Vagina (tissue), 2 donors: ENCODE data around the gene ZC3H15. TPM values are rescaled to one million over a fixed set of nuclear protein-coding genes. Genes with fewer than 3 reads are reported as not detected.

Experiments
- DNase-seq, 2 donors: peaks; one replicate each; pipeline ENCODE4 v3.0.0-alpha.2; 2017; ENCODE audit errors: extremely low spot score in 2 of 2
- H3K27ac ChIP-seq: fragments of 200-600 bp; sonication (generic); one replicate; pipeline ENCODE4 v1.5.1; 2019
- H3K27me3 ChIP-seq: fragments of 200-600 bp; sonication (generic); one replicate; pipeline ENCODE4 v1.5.1; 2019
- H3K36me3 ChIP-seq, 2 donors: fragments of 200-600 bp; sonication (generic); one replicate each; pipeline ENCODE4 v1.5.1; 2017 to 2019
- H3K4me1 ChIP-seq: fragments of 200-600 bp; sonication (generic); one replicate; pipeline ENCODE4 v1.5.1; 2019
- H3K4me3 ChIP-seq, 2 donors: fragments of 200-600 bp; sonication (generic); 1 replicate in 1 of 2; 2 replicates in 1 of 2; pipeline ENCODE4 v1.5.1; 2016 to 2019
- H3K9me3 ChIP-seq: fragments of 200-600 bp; sonication (generic); one replicate; pipeline ENCODE4 v1.5.1; 2019
- POLR2A ChIP-seq, 2 donors: fragments of 450-650 bp; IDR thresholded peaks; one replicate each; pipeline ENCODE4 v1.6.1; 2017; ENCODE audit warnings: antibody characterized with exemption in 2 of 2, mild to moderate bottlenecking in 2 of 2, moderate library complexity in 2 of 2
- POLR2AphosphoS5 ChIP-seq, 2 donors: sonication (generic); formaldehyde crosslinking; IDR thresholded peaks; one replicate each; pipeline ENCODE4 v1.9.0; 2017; ENCODE audit warnings: antibody characterized with exemption in 2 of 2, mild to moderate bottlenecking in 2 of 2, low read depth in 1 of 2; ENCODE audit not compliant: insufficient read depth in 1 of 2
- intact Hi-C: fragments of 100-400 bp; cut with DNase I; formaldehyde crosslinking; loops from one replicate; pipeline ENCODE4 v1.15.1; 2023
- total RNA-seq: library from RNA; depleted of rRNA; stranded (reverse); fragments of >200 nt; gene quantifications from one replicate; pipeline ENCODE4 v1.2.3, GENCODE V29; 2016
- TF ChIP-seq, protein P1 (sequence below), 3 experiments: fragments of 450-650 bp in 2 of 3; fragments of 200-600 bp in 1 of 3; sonication (generic) in 1 of 3; IDR thresholded peaks; one replicate each; pipeline ENCODE4 v1.5.1; 2017 to 2019; ENCODE audit warnings: antibody characterized with exemption in 3 of 3, mild to moderate bottlenecking in 2 of 3, moderate library complexity in 2 of 3

ZC3H15 gene
- total RNA-seq, 1 donor from 2014 or later = 59.9 TPM

DNA sequence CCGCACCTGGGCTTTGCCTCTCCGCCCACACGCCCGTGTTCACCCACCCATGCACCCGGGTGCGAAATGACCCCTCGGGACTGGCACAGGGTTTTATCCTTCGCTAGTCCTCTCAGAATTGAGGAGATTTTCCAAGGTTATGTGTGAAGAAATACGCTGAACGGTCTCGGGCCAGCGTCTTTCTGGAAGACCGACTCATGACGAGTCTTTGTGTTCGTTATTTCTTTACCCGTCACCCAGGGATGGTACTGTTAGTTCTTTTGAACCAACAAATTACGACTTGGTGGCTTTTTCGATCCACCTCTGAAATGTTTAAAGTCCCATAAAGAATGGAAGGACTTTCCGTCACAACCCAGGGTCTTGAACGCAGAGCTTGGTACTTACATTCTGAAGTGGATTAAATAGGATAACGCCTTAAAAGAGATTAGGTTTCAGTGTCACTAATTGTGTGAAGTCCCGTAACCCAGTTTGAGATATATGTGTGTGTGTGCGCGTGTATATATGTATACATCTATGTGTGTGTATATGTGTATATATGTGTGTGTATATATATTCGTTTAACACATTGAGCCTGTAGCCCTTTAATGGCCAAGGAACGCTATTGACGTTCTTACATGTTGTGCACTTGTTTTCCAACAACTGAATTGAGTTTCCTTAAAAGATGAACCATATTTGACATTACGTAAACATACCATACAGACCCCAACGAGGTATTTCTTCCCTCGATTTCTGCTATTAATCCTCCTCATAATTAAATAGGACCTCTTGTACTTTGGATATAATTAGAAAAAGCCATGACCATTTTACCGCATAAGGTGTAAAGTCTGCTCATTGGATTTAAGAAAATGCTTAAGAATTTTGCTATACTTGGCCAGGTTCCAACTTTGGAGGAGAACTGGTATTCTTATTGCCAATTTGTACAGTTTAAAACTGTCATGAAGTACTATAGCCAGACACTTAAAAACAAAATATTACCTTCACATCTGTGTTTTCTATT lies 889 bp downstream of the ZC3H15 start:
- intact Hi-C loops = no loop called here
- Histone ChIP-seq H3K27me3 (no peaks in the 10 kb centered on the region), H3K9me3 (no peaks in the 10 kb centered on the region), H3K4me3 (peak overlapping the region; percentile 74 to 91), H3K4me1 (peaks cover 68% of the 10 kb centered on the region), H3K36me3 (no peaks in the 10 kb centered on the region), H3K27ac (peak overlapping the region; percentile 91)
- TF ChIP-seq, protein P1, sequence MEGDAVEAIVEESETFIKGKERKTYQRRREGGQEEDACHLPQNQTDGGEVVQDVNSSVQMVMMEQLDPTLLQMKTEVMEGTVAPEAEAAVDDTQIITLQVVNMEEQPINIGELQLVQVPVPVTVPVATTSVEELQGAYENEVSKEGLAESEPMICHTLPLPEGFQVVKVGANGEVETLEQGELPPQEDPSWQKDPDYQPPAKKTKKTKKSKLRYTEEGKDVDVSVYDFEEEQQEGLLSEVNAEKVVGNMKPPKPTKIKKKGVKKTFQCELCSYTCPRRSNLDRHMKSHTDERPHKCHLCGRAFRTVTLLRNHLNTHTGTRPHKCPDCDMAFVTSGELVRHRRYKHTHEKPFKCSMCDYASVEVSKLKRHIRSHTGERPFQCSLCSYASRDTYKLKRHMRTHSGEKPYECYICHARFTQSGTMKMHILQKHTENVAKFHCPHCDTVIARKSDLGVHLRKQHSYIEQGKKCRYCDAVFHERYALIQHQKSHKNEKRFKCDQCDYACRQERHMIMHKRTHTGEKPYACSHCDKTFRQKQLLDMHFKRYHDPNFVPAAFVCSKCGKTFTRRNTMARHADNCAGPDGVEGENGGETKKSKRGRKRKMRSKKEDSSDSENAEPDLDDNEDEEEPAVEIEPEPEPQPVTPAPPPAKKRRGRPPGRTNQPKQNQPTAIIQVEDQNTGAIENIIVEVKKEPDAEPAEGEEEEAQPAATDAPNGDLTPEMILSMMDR (IDR thresholded peaks at IDR 0.05) = no peak
- TF ChIP-seq POLR2AphosphoS5 (IDR thresholded peaks at IDR 0.05; ENCODE audit: insufficient read depth in 1 of 2, low read depth in 1 of 2) = no peak
- TF ChIP-seq POLR2A (IDR thresholded peaks at IDR 0.05) = no peak
- no peak for DNase-seq

DNA sequence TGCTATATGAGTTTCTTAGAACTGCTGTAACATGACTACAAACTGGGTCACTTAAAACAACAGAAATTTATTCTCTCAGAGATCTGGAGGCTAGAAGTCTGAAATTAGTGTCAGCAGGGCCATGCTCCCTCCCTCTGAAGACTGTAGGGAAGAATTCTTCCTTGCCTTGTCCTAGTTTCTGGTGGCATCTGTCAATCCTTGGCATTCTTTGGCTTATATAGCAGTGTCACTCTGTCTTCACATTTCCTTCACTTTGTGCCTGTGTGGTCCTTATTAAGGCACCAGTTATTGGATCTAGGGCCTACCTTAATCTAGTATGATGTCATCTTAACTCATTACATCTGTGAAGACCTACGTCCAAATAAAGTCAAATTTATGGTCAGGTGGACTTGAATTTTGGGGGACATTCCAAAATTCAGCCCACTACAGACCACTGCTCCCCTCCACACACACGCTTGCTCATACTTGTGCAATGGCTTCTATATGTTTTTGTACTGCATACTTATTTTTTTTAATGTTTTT lies 7.6 kb downstream of the ZC3H15 start:
- TF ChIP-seq POLR2A (IDR thresholded peaks at IDR 0.05) (no peak), POLR2AphosphoS5 (IDR thresholded peaks at IDR 0.05; ENCODE audit: insufficient read depth in 1 of 2, low read depth in 1 of 2) (no peak)
- TF ChIP-seq, protein P1 (IDR thresholded peaks at IDR 0.05) = no peak
- no peak for DNase-seq
- intact Hi-C loops = no loop called here
- H3K4me3 ChIP-seq = no peak overlapping the region
- H3K27me3 ChIP-seq = no peaks in the 10 kb centered on the region
- H3K4me1 ChIP-seq = peaks cover 63% of the 10 kb centered on the region
- no peaks in the 10 kb centered on the region for H3K9me3 ChIP-seq
- no peak overlapping the region for H3K27ac ChIP-seq
- peaks cover 0 to 28% of the 10 kb centered on the region in 2 donors for H3K36me3 ChIP-seq

DNA sequence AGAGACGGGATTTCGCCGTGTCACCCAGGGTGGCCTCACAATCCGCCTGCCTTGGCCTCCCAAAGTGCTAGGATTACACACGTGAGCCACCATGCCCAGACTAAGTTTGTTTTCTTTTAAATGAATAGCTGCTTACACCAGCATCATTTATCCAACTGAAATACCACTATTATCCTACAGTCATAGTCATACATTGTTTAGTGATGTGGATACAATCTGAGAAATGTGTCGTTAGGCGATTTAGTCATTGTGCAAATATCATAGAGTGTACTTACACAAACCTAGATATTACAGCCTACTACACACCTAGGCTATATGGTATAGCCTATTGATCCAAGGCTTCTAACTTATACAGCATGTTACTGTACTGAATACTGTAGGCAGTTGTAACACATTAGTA lies 10.3 kb downstream of the ZC3H15 start:
- Histone ChIP-seq H3K4me1 (peaks cover 35% of the 10 kb centered on the region), H3K9me3 (no peaks in the 10 kb centered on the region), H3K4me3 (no peak overlapping the region), H3K27ac (no peak overlapping the region), H3K36me3 (peaks cover 0 to 39% of the 10 kb centered on the region in 2 donors), H3K27me3 (no peaks in the 10 kb centered on the region)
- no peak for DNase-seq
- no peak for TF ChIP-seq POLR2A (IDR thresholded peaks at IDR 0.05)
- no peak for TF ChIP-seq POLR2AphosphoS5 (IDR thresholded peaks at IDR 0.05; ENCODE audit: insufficient read depth in 1 of 2, low read depth in 1 of 2)
- TF ChIP-seq, protein P1 (IDR thresholded peaks at IDR 0.05) = no peak
- intact Hi-C loops = no loop called here

DNA sequence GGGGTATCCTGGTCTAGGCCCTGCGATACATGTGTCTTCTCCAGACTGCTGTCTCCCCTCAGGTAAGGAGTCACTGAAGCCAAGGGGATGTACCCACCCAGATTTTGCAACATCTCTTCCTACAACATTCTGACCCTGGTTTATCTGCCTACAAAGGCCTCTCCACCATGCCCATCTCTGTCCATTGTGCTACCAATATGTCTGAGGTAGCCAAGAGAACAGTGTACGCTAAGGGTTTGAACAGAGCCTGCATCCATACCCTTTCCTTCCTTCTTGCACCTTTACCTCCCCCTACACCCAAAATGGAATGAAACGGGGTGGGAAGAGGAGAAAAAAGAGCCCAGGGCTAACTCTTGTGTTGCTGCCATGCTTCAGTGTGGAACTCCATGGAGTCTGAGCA lies 11.9 kb downstream of the ZC3H15 start:
- Histone ChIP-seq H3K27ac (no peak overlapping the region), H3K9me3 (no peaks in the 10 kb centered on the region), H3K4me1 (peaks cover 20% of the 10 kb centered on the region), H3K27me3 (no peaks in the 10 kb centered on the region), H3K4me3 (no peak overlapping the region), H3K36me3 (peaks cover 0 to 39% of the 10 kb centered on the region in 2 donors)
- TF ChIP-seq POLR2A (IDR thresholded peaks at IDR 0.05) (no peak), POLR2AphosphoS5 (IDR thresholded peaks at IDR 0.05; ENCODE audit: insufficient read depth in 1 of 2, low read depth in 1 of 2) (no peak)
- TF ChIP-seq, protein P1 (IDR thresholded peaks at IDR 0.05) = no peak
- no peak for DNase-seq
- intact Hi-C loops = no loop called here
